HUES6 (cell line): ENCODE measurements around the gene RBM23.

Experiments used
- H3K27ac ChIP-seq: 2 replicates; pipeline ENCODE4 v1.7.0; 2013; ENCODE audit warnings: low read depth, mild to moderate bottlenecking, low read length, inconsistent platforms
- H3K27me3 ChIP-seq: 2 replicates; pipeline ENCODE4 v1.6.1; 2013; ENCODE audit warnings: low read length; ENCODE audit not compliant: control insufficient read depth, insufficient read depth
- H3K36me3 ChIP-seq: 2 replicates; pipeline ENCODE4 v1.6.1; 2013; ENCODE audit warnings: low read length; ENCODE audit not compliant: control insufficient read depth, insufficient read depth
- H3K4me1 ChIP-seq: 2 replicates; pipeline ENCODE4 v1.6.1; 2013; ENCODE audit warnings: low read length; ENCODE audit not compliant: control insufficient read depth, insufficient read depth
- H3K4me3 ChIP-seq: 2 replicates; pipeline ENCODE4 v1.5.1; 2013; ENCODE audit warnings: low read depth, low read length
- H3K9ac ChIP-seq: one replicate; pipeline ENCODE4 v1.6.1; 2013; ENCODE audit warnings: mild to moderate bottlenecking, low read length
- H3K9me3 ChIP-seq: 2 replicates; pipeline ENCODE4 v1.6.1; 2013; ENCODE audit warnings: low read depth, low read length; ENCODE audit not compliant: control insufficient read depth, insufficient read depth

The RBM23 gene

DNA sequence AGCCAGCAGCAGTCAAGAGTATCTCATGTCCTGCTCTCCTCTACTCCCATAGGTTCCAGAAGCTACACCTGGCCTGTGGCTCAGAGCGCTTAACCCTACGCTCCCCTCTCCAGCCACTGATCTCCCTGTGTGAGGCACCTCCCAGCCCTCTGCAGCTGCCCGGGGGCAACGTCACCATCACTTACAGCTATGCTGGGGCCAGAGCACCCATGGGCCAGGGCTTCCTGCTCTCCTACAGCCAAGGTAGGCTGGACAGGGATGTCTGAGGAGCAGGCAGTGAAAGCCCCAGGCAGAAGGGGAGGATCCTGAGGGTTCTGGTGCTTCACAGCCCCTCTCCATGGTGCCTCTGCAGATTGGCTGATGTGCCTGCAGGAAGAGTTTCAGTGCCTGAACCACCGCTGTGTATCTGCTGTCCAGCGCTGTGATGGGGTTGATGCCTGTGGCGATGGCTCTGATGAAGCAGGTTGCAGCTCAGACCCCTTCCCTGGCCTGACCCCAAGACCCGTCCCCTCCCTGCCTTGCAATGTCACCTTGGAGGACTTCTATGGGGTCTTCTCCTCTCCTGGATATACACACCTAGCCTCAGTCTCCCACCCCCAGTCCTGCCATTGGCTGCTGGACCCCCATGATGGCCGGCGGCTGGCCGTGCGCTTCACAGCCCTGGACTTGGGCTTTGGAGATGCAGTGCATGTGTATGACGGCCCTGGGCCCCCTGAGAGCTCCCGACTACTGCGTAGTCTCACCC, 43.8 kb downstream of the RBM23 start:
- no peak overlapping the region for H3K27ac ChIP-seq
- peaks cover 14% of the 10 kb centered on the region for H3K4me1 ChIP-seq
- no peak overlapping the region for H3K4me3 ChIP-seq
- no peaks in the 10 kb centered on the region for H3K9me3 ChIP-seq
- no peak overlapping the region for H3K9ac ChIP-seq
- H3K27me3 ChIP-seq = no peaks in the 10 kb centered on the region
- peaks cover 24% of the 10 kb centered on the region; the same call in 1 of the 2 replicates for H3K36me3 ChIP-seq

DNA sequence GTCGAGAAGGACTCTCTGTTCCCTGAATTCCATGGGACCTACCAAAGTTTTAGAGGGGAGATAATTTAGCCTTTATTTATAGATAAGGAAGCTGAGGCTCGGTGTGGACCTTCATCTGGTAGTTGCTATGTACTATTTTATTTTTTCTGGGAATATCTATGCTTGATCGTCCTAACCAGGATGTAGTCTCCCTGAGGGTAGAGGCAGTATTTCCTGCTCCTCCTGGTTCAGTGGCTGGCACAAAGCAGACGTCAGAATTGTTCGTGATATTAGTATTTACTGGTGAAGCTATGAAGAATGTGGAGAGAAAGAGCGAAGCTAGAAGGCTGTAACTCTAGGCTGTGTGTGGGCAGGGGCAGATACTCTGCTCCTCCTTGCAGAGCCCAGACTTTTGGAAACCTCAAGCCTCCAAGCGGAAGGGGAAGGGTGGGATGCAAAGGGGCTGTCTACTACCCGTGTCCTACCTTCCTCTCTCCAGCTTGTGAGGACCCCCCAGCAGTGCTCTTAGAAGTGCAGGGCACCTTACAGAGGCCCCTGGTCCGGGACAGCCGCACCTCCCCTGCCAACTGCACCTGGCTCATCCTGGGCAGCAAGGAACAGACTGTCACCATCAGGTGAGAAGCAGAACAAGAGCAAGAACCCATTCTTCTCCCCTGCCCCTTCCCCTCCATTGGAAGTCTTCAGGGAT, 46.0 kb downstream of the RBM23 start:
- Histone ChIP-seq H3K9me3 (no peaks in the 10 kb centered on the region), H3K27me3 (no peaks in the 10 kb centered on the region), H3K27ac (no peak overlapping the region), H3K4me3 (peak overlapping the region; percentile 68), H3K4me1 (peaks cover 15% of the 10 kb centered on the region), H3K36me3 (peaks cover 24% of the 10 kb centered on the region; the same call in 1 of the 2 replicates), H3K9ac (peak overlapping the region; percentile 46)

DNA sequence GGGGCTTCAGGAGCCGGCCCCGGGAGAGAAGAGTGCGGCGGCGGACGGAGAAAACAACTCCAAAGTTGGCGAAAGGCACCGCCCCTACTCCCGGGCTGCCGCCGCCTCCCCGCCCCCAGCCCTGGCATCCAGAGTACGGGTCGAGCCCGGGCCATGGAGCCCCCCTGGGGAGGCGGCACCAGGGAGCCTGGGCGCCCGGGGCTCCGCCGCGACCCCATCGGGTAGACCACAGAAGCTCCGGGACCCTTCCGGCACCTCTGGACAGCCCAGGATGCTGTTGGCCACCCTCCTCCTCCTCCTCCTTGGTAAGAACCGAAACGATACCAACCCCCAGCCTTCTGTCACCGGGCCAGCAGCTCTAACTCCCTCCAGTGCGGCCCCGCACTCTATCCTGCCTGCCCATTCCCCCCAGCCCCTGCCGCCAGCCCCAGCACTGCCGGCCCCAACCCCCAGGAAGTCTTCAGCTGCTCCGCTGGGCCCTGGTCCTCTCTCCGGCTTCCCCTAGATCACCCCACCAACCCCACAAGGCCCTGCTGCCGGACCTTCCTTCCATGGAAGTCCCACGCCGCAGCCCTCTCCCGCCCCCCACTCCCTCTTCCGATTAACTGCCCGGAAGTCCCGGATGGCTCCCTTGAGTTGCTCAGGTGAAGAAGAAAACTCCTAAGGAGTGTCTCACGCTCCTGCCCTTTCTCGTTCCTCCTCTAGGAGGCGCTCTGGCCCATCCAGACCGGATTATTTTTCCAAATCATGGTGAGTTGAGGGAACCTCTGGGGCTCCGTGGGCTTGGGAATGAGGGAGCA, 46.7 kb downstream of the RBM23 start:
- Histone ChIP-seq H3K27ac (peak overlapping the region; percentile 27; the same call in 1 of the 2 replicates), H3K36me3 (peaks cover 24% of the 10 kb centered on the region; the same call in 1 of the 2 replicates), H3K4me3 (peak overlapping the region; percentile 68), H3K9me3 (no peaks in the 10 kb centered on the region), H3K9ac (peak overlapping the region; percentile 73), H3K27me3 (no peaks in the 10 kb centered on the region), H3K4me1 (peaks cover 15% of the 10 kb centered on the region)

DNA sequence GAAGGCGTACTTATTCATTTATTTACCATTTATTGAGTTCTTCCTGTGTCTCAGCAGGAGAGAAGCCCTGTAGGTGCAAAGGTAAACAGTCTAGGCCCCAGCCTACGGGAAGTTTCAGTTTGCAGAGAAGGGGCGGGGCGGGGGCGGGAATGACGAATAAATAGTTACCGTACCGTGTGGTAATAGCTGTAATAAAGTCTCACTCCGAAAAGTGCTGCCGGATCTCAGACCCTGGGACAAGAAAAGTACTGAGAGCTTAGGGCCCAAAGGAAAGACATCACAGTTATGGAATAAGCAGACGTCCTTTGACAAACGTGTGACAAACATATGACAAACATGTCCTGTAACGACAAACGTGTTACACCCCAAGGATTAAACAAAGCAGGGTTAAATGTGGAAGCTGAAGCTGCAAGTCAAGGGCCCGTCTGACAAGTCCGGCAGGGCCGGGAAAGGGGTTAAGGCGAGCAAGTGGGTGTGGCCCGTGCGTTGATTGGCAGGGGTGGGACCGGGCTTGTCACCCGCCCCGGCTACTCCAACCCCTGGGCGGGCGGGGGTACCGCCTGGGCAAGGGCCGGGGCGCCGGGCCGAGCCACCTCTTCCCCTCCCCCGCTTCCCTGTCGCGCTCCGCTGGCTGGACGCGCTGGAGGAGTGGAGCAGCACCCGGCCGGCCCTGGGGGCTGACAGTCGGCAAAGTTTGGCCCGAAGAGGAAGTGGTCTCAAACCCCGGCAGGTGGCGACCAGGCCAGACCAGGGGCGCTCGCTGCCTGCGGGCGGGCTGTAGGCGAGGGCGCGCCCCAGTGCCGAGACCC, 47.5 kb downstream of the RBM23 start, which contains the start of gene LRP10:
LRP10 (plus strand) TSS at position 517 of the 809 bp plus-strand sequence. CDS start 564 bp downstream, outside the sequence.
- Histone ChIP-seq H3K9me3 (no peaks in the 10 kb centered on the region), H3K4me1 (peaks cover 15% of the 10 kb centered on the region), H3K27me3 (no peaks in the 10 kb centered on the region), H3K4me3 (peak within 1 kb of the TSS; percentile 68), H3K27ac (peak within 1 kb of the TSS; percentile 27; the same call in 1 of the 2 replicates), H3K9ac (peak within 1 kb of the TSS; percentile 73), H3K36me3 (peaks cover 17% of the 10 kb centered on the region; the same call in 1 of the 2 replicates)

DNA sequence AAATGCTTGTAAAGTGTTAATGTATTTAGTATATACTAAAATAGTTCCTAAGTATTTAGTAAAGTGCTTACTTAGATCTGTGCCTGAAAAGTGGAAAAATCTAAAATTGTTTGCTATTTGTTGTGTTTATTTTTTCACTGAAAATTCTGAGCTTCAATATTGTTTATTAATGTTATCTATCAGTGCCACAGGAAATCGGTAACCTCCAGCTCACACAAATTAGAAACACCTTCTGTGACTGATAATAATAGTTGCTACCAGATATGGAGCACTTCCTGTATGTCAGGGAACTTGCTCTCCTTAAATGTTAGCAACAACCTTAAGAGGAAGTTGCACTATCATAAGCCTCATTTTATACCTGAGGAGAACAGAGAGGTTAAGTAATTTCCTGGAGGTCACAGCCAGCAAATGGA, 48.1 kb downstream of the RBM23 start:
- Histone ChIP-seq H3K9ac (no peak overlapping the region), H3K4me3 (peak overlapping the region; percentile 68), H3K27ac (no peak overlapping the region; the same call in 1 of the 2 replicates), H3K36me3 (peaks cover 12% of the 10 kb centered on the region; the same call in 1 of the 2 replicates), H3K4me1 (peaks cover 15% of the 10 kb centered on the region), H3K9me3 (no peaks in the 10 kb centered on the region), H3K27me3 (no peaks in the 10 kb centered on the region)

DNA sequence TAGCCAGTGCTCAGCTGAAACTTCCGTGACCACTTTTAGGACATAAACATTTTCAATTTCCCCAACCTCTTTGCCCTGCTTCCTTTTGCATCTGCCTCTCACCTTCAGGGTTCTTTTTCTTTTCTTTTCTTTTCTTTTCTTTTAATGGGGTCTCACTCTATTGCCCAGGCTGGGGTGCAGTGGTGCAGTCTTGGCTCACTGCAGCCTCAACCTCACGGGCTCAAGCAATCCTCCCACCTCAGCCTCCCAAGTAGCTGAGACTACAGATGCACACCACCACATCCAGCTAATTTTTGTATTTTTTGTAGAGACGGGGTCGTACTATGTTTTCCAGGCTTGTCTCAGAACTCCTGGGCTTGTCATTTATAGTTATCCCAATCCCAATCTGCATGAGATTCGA, 52.1 kb downstream of the RBM23 start:
- H3K27ac ChIP-seq = no peak overlapping the region
- no peak overlapping the region for H3K9ac ChIP-seq
- peaks cover 10% of the 10 kb centered on the region for H3K4me1 ChIP-seq
- H3K36me3 ChIP-seq = no peaks in the 10 kb centered on the region
- no peaks in the 10 kb centered on the region for H3K27me3 ChIP-seq
- no peaks in the 10 kb centered on the region for H3K9me3 ChIP-seq
- H3K4me3 ChIP-seq = no peak overlapping the region

DNA sequence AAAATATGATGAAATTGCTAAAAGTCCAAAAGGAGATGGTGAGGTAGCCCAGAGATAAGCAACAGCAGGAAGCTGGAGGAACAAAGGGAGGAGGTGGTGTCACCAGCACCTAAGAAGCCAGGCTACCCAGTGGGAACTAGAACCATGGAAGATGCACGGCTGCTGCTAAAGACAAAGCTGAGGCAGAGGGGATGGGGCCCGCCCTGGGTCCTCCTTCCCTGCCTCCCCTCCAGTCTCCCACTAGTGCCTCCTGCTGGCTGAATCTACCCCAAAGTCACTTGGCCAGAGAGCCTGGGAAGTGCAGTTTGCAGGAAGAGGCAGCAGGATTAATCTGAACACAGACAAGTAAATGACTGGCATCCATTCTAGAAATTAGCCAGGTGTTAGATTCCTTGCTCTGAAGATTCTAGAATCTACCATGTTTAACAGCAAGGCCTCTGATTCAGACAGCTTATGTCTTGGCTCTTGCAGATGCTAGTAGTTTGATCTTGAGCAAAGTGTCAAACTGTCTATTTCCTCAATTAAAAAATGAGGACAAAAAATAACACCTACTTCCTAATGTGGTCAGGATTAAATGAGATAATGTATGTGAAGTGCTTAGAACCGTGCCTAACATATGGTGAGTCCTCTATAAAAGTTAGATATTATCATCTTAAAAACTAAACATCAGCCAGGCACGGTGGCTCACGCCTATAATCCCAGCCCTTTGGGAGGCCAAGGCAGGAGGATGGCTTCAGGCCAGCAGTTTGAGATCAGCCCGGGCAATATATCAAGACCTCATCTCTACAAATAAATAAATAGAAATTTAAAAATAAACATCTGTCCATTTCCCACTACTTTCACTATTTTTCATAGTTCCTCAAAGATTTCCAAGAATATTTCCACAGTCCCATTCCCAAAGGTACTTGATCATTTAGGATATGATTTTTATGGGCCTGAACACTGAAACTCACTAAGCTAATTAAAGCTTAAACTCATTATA, 53.2 kb downstream of the RBM23 start:
- peaks cover 6% of the 10 kb centered on the region for H3K4me1 ChIP-seq
- no peaks in the 10 kb centered on the region for H3K36me3 ChIP-seq
- H3K9ac ChIP-seq = no peak overlapping the region
- no peak overlapping the region for H3K4me3 ChIP-seq
- no peaks in the 10 kb centered on the region for H3K27me3 ChIP-seq
- H3K27ac ChIP-seq = no peak overlapping the region
- H3K9me3 ChIP-seq = no peaks in the 10 kb centered on the region

DNA sequence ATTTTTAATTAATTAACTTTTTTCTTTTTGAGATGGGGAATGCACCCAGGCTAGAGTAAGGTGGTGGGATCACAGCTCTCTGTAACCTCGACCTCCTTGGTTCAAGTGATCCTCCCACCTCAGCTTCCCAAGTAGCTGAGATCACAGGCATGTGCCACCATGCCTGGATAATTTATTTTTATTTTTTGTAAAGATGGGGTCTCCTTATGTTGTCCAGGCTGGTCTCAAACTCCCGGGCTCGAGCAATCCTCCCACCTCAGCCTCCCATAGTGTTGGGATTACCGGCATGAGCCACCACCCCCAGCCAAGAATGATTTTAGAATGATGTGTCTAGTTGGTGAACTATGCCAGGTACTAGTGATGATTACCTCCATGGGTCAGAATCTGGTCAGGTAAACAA, 54.0 kb downstream of the RBM23 start:
- no peak overlapping the region for H3K4me3 ChIP-seq
- H3K27ac ChIP-seq = no peak overlapping the region
- no peaks in the 10 kb centered on the region for H3K36me3 ChIP-seq
- no peaks in the 10 kb centered on the region for H3K4me1 ChIP-seq
- no peak overlapping the region for H3K9ac ChIP-seq
- no peaks in the 10 kb centered on the region for H3K9me3 ChIP-seq
- no peaks in the 10 kb centered on the region for H3K27me3 ChIP-seq

DNA sequence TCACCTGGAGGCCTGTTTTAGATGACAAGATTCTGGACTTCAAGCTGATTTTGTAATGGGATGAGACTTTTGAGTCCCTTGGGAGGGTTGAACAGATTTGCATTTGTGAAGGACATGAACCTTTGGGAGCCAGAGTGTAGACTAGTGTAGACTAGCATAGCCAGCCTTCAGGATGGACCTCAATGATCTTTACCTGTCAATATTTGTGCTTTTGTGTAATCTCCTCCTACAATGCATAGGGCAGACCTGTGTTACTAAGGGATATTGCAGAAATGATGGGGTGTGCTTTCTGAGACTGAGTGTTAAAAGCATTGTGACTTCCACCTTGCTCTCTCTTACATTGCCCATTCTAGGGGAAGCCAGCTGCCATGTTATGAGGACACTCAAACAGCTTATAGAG, 57.3 kb downstream of the RBM23 start:
- no peak overlapping the region for H3K4me3 ChIP-seq
- no peaks in the 10 kb centered on the region for H3K4me1 ChIP-seq
- no peak overlapping the region for H3K27ac ChIP-seq
- no peaks in the 10 kb centered on the region for H3K36me3 ChIP-seq
- no peak overlapping the region for H3K9ac ChIP-seq
- H3K27me3 ChIP-seq = no peaks in the 10 kb centered on the region
- peaks cover 3% of the 10 kb centered on the region; the same call in 1 of the 2 replicates for H3K9me3 ChIP-seq
